ENCODE results near the gene AMER2. TPM values are rescaled to one million over a fixed set of nuclear protein-coding genes. Genes with fewer than 3 reads are reported as not detected.

The AMER2 gene
- polyA plus RNA-seq, 1 donor (not counting 4 experiments of a cell fraction or from before 2014, with no cell fraction given): not detected

DNA sequence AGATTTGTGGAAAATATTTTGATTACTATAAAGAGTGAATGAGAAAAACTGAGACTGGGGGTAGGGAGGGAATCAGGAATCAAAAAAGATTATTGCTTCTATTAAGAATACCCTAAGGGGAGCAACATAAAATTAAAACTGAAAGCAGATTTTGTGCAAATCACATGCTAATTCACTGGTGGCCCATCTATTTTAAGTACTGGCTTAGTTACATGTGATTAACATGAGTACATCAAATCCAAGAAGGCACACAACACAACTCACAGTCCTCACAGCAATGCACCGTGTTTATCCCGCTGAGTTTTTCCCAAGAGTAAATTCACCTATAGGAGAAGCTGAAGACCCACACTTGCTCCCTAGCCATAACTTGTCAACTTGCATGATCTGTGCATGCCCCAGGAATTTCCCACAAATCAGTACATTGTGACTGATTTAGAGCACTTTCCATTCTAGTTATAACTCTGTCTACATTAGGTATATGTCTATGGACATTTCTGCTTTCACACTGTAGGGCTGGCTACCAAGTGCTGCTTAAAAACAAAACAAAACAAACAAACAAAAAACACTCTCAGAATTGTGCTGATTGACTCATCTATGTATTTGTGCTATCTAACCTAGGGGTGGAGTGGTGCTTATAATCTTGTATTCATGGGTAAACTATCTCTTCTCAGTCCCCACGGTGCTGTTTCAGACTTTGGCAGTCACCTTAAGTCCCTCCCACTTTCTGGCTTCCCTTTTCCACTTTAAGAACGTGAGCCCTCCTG is 24.3 kb downstream of the AMER2 start:
- H3K27ac ChIP-seq (ENCODE audit: control insufficient read depth, insufficient read depth, low read length): no peak overlapping the region
- no peak for FAIRE-seq
- H3K4me1 ChIP-seq (ENCODE audit: control insufficient read depth, extremely low read depth, insufficient read depth, low read length): no peaks in the 10 kb centered on the region
- no peaks in the 10 kb centered on the region for H3K9me1 ChIP-seq (ENCODE audit: control insufficient read depth, extremely low read depth, insufficient read depth, low read length)
- TF ChIP-seq, protein P1, sequence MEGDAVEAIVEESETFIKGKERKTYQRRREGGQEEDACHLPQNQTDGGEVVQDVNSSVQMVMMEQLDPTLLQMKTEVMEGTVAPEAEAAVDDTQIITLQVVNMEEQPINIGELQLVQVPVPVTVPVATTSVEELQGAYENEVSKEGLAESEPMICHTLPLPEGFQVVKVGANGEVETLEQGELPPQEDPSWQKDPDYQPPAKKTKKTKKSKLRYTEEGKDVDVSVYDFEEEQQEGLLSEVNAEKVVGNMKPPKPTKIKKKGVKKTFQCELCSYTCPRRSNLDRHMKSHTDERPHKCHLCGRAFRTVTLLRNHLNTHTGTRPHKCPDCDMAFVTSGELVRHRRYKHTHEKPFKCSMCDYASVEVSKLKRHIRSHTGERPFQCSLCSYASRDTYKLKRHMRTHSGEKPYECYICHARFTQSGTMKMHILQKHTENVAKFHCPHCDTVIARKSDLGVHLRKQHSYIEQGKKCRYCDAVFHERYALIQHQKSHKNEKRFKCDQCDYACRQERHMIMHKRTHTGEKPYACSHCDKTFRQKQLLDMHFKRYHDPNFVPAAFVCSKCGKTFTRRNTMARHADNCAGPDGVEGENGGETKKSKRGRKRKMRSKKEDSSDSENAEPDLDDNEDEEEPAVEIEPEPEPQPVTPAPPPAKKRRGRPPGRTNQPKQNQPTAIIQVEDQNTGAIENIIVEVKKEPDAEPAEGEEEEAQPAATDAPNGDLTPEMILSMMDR (optimal IDR thresholded peaks at IDR 0.05 in 1 of 3, IDR thresholded peaks at IDR 0.05 in 1 of 3, conservative IDR thresholded peaks at IDR 0.05 in 1 of 3; ENCODE audit: extremely low read depth in 1 of 3, insufficient read depth in 2 of 3, low read length in 3 of 3): no peak
- no peak for TF ChIP-seq EZH2 (IDR thresholded peaks at IDR 0.05; ENCODE audit: low read length)
- dilution Hi-C loops (cut with MboI; ENCODE audit: extremely low pct_ligation_motif_present, low sequenced_read_pairs): no loop called here
- no peaks in the 10 kb centered on the region for H3K79me2 ChIP-seq (ENCODE audit: control insufficient read depth, insufficient read depth, low read length)
- no peaks in the 10 kb centered on the region for H3K9me3 ChIP-seq (ENCODE audit: control insufficient read depth, low read depth, low read length)
- no peaks in the 10 kb centered on the region for H4K20me1 ChIP-seq (ENCODE audit: control insufficient read depth, extremely low read depth, insufficient read depth, low read length)
- no peak overlapping the region for H3K4me2 ChIP-seq (ENCODE audit: control insufficient read depth, extremely low read depth, insufficient read depth, low read depth, low read length)
- H3K36me3 ChIP-seq (ENCODE audit: control insufficient read depth in 2 of 2, extremely low read depth in 1 of 2, insufficient read depth in 2 of 2, low read length in 2 of 2): no peaks in the 10 kb centered on the region
- no peak overlapping the region for H3K9ac ChIP-seq (ENCODE audit: control insufficient read depth, extremely low read depth, insufficient read depth, low read length)
- peaks cover 7% of the 10 kb centered on the region for H3K27me3 ChIP-seq (ENCODE audit: control insufficient read depth, extremely low read depth, insufficient read depth, low read length)
- no peak for DNase-seq (ENCODE audit: low read depth, low spot score)
- no peak overlapping the region for H2AFZ ChIP-seq (ENCODE audit: control insufficient read depth, low read length)
- no peak overlapping the region for H3K4me3 ChIP-seq (ENCODE audit: control insufficient read depth in 2 of 3, extremely low read depth in 1 of 3, insufficient read depth in 2 of 3, low read depth in 1 of 3, low read length in 3 of 3)

GRCh38 chr13:25143706-25144105 is 28.4 kb downstream of the AMER2 start:
- FAIRE-seq (no peak), DNase-seq (ENCODE audit: low read depth, low spot score) (no peak)
- Histone ChIP-seq H3K4me2 (ENCODE audit: control insufficient read depth, extremely low read depth, insufficient read depth, low read depth, low read length) (no peak overlapping the region), H4K20me1 (ENCODE audit: control insufficient read depth, extremely low read depth, insufficient read depth, low read length) (no peaks in the 10 kb centered on the region), H3K9me3 (ENCODE audit: control insufficient read depth, low read depth, low read length) (no peaks in the 10 kb centered on the region), H2AFZ (ENCODE audit: control insufficient read depth, low read length) (no peak overlapping the region), H3K9me1 (ENCODE audit: control insufficient read depth, extremely low read depth, insufficient read depth, low read length) (no peaks in the 10 kb centered on the region), H3K27ac (ENCODE audit: control insufficient read depth, insufficient read depth, low read length) (no peak overlapping the region), H3K4me1 (ENCODE audit: control insufficient read depth, extremely low read depth, insufficient read depth, low read length) (no peaks in the 10 kb centered on the region), H3K79me2 (ENCODE audit: control insufficient read depth, insufficient read depth, low read length) (no peaks in the 10 kb centered on the region), H3K9ac (ENCODE audit: control insufficient read depth, extremely low read depth, insufficient read depth, low read length) (no peak overlapping the region), H3K27me3 (ENCODE audit: control insufficient read depth, extremely low read depth, insufficient read depth, low read length) (no peaks in the 10 kb centered on the region), H3K4me3 (ENCODE audit: control insufficient read depth in 2 of 3, extremely low read depth in 1 of 3, insufficient read depth in 2 of 3, low read depth in 1 of 3, low read length in 3 of 3) (no peak overlapping the region), H3K36me3 (ENCODE audit: control insufficient read depth in 2 of 2, extremely low read depth in 1 of 2, insufficient read depth in 2 of 2, low read length in 2 of 2) (no peaks in the 10 kb centered on the region)
- dilution Hi-C loops (cut with MboI; ENCODE audit: extremely low pct_ligation_motif_present, low sequenced_read_pairs): no loop called here
- TF ChIP-seq EZH2 (IDR thresholded peaks at IDR 0.05; ENCODE audit: low read length): no peak
- TF ChIP-seq, protein P1 (optimal IDR thresholded peaks at IDR 0.05 in 1 of 3, IDR thresholded peaks at IDR 0.05 in 1 of 3, conservative IDR thresholded peaks at IDR 0.05 in 1 of 3; ENCODE audit: extremely low read depth in 1 of 3, insufficient read depth in 2 of 3, low read length in 3 of 3): no peak

Data from keratinocyte (primary cell).